Measurements from ENCODE around the gene PARVB.

DNA sequence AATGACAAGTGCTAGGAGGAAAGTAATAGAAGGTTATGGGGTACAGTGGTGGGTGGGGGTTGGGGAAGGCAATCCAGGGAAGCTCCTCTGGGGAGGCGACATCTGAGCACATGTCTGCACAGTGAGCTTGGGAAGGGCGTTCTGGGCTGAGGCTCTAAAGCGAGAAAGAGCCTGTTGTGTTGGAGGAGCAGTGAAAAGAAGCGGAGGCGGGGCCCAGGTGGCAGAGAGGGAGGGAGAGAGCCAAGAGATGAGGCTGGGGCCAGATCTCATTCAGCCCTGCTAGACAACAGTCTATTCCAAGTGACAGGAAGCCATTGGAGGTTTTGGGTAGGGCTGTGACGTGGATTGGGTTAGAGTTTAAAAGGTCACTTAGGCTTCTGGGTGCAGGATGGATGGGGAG, 101.3 kb downstream of the PARVB start:
- TF ChIP-seq, protein P1, sequence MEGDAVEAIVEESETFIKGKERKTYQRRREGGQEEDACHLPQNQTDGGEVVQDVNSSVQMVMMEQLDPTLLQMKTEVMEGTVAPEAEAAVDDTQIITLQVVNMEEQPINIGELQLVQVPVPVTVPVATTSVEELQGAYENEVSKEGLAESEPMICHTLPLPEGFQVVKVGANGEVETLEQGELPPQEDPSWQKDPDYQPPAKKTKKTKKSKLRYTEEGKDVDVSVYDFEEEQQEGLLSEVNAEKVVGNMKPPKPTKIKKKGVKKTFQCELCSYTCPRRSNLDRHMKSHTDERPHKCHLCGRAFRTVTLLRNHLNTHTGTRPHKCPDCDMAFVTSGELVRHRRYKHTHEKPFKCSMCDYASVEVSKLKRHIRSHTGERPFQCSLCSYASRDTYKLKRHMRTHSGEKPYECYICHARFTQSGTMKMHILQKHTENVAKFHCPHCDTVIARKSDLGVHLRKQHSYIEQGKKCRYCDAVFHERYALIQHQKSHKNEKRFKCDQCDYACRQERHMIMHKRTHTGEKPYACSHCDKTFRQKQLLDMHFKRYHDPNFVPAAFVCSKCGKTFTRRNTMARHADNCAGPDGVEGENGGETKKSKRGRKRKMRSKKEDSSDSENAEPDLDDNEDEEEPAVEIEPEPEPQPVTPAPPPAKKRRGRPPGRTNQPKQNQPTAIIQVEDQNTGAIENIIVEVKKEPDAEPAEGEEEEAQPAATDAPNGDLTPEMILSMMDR (IDR thresholded peaks at IDR 0.05), result no peak
- TF ChIP-seq POLR2A (IDR thresholded peaks at IDR 0.05), result no peak
